K562 (cell line): ENCODE results near the gene PTGR2. TPM values are rescaled to one million over a fixed set of nuclear protein-coding genes. Genes with fewer than 3 reads are reported as not detected.

ENCODE experiments used
- ATAC-seq: fragments of 200-7000 bp; cut with Tn5 transposase; 3 replicates; pipeline ENCODE4 v1.9.1; 2020; ENCODE audit warnings: moderate library complexity
- BruUV-seq: library from RNA; stranded (reverse); fragments of 400-500 nt; replicated peaks from 2 replicates; lab custom pipeline; 2021; lab: Mats Ljungman, UMichigan
- CTCF ChIA-PET: fragments of 300-600 bp; formaldehyde crosslinking; extraction: SDS; loops from one replicate; lab custom pipeline; 2021; ENCODE audit warnings: low intra/inter-chr PET ratio; lab: Yijun Ruan, JAX
- POLR2A ChIA-PET: fragments of 300-600, 350-650 bp; sonication (Branson Sonifier 250); formaldehyde crosslinking; extraction: SDS; loops from one replicate; lab custom pipeline; 2021; ENCODE audit warnings: antibody characterized with exemption, inconsistent platforms; lab: Yijun Ruan, JAX
- DNase-seq, 4 experiments: peaks; one replicate each; pipeline versions ENCODE4 v3.0.0 to v3.0.0-alpha.2; 2011 to 2018; ENCODE audit warnings: low spot score in 3 of 4, mixed read lengths in 3 of 4; ENCODE audit errors: extremely low read depth in 1 of 4
- FAIRE-seq: peaks from 2 replicates; lab custom pipeline; 2011; peaks lifted over from hg19 to GRCh38; lab: Jason Lieb, UNC
- H2AFZ ChIP-seq: 2 replicates; pipeline ENCODE4 v1.6.0; 2011; ENCODE audit warnings: low read depth, low read length, control low read depth, inconsistent platforms
- H3K27ac ChIP-seq: fragments of 200-600 bp; 3 replicates; pipeline ENCODE4 v1.8.0; 2011; ENCODE audit warnings: low read depth, mild to moderate bottlenecking, control low read depth, inconsistent platforms, low read length, moderate library complexity, mixed read lengths; ENCODE audit errors: extremely low read depth
- H3K27me3 ChIP-seq, 2 experiments: fragments of 300-600 bp in 1 of 2; 2 replicates in 1 of 2; 3 replicates in 1 of 2; pipeline versions ENCODE4 v1.6.0 to v1.8.0; 2011; ENCODE audit warnings: inconsistent platforms in 2 of 2, low read length in 2 of 2, mild to moderate bottlenecking in 1 of 2, mixed read lengths in 1 of 2, moderate library complexity in 1 of 2; ENCODE audit not compliant: control insufficient read depth in 2 of 2, insufficient read depth in 2 of 2
- H3K36me3 ChIP-seq: fragments of 300-600 bp; 3 replicates; pipeline ENCODE4 v1.8.0; 2011; ENCODE audit warnings: mild to moderate bottlenecking, low read length, inconsistent platforms; ENCODE audit not compliant: control insufficient read depth, insufficient read depth
- H3K4me1 ChIP-seq, 2 experiments: fragments of 200-600 bp in 1 of 2; replicated peaks in 1 of 2; 2 replicates in 1 of 2; 3 replicates in 1 of 2; pipeline versions ENCODE4 v1.5.1 to v1.8.0; 2011; ENCODE audit warnings: inconsistent platforms in 2 of 2, low read length in 2 of 2, mild to moderate bottlenecking in 1 of 2, mixed read lengths in 1 of 2, moderate library complexity in 1 of 2; ENCODE audit not compliant: control insufficient read depth in 2 of 2, insufficient read depth in 2 of 2
- H3K4me2 ChIP-seq: 2 replicates; pipeline ENCODE4 v1.6.1; 2011; ENCODE audit warnings: low read length, control low read depth, inconsistent platforms, mixed read lengths; ENCODE audit not compliant: insufficient read depth
- H3K4me3 ChIP-seq: fragments of 200-600 bp; sonication (generic), shearing (Covaris generic); 2 replicates; pipeline ENCODE4 v1.5.1; 2016; ENCODE audit warnings: control low read depth, inconsistent platforms
- H3K79me2 ChIP-seq: fragments of 200-600 bp; 3 replicates; pipeline ENCODE4 v1.8.0; 2011; ENCODE audit warnings: low read length, inconsistent platforms; ENCODE audit not compliant: control insufficient read depth, insufficient read depth
- H3K9ac ChIP-seq, 2 experiments: 2 replicates each; pipeline versions ENCODE4 v1.6.0 to v1.6.1; 2011; ENCODE audit warnings: low read depth in 2 of 2, low read length in 2 of 2, control low read depth in 1 of 2, inconsistent platforms in 1 of 2, mild to moderate bottlenecking in 1 of 2, mixed read lengths in 1 of 2; ENCODE audit not compliant: insufficient read depth in 1 of 2
- H3K9me1 ChIP-seq: one replicate; pipeline ENCODE4 v1.6.0; 2011; ENCODE audit warnings: inconsistent platforms, mild to moderate bottlenecking, low read length, moderate library complexity; ENCODE audit not compliant: control insufficient read depth, insufficient read depth
- H3K9me3 ChIP-seq: replicated peaks from 2 replicates; pipeline ENCODE4 v1.5.1; 2011; ENCODE audit warnings: low read depth, low read length, inconsistent platforms; ENCODE audit not compliant: control insufficient read depth, insufficient read depth
- H4K20me1 ChIP-seq: replicated peaks from 2 replicates; pipeline ENCODE4 v1.6.1; 2011; ENCODE audit warnings: low read length, inconsistent platforms, mixed read lengths; ENCODE audit not compliant: control insufficient read depth, insufficient read depth
- CBX8 ChIP-seq: fragments of 200-600 bp; sonication (generic); IDR thresholded peaks from 2 replicates; pipeline ENCODE4 v1.6.1; 2012; ENCODE audit warnings: borderline replicate concordance, mixed run types, low read depth, mild to moderate bottlenecking, moderate library complexity, mixed read lengths, low read length, control low read depth, inconsistent platforms; ENCODE audit not compliant: poor library complexity, severe bottlenecking; ENCODE audit errors: extremely low read depth
- CEBPZ ChIP-seq: fragments of 150-350 bp; IDR thresholded peaks from 2 replicates; pipeline ENCODE4 v1.6.1; 2014; ENCODE audit warnings: low read depth, mild to moderate bottlenecking, low read length, borderline replicate concordance
- CREB1 ChIP-seq, 2 experiments: sonication (generic) in 1 of 2; formaldehyde crosslinking in 1 of 2; IDR thresholded peaks; 2 replicates each; pipeline versions ENCODE4 v1.6.1 to v1.8.0; 2012 to 2022; ENCODE audit warnings: inconsistent platforms in 1 of 2, mild to moderate bottlenecking in 1 of 2, missing genetic modification reagents in 1 of 2, moderate library complexity in 1 of 2
- CTBP1 ChIP-seq: fragments of 450-650 bp; IDR thresholded peaks from 2 replicates; pipeline ENCODE4 v1.6.1; 2016; ENCODE audit warnings: borderline replicate concordance
- DPF2 ChIP-seq: fragments of 450-650 bp; IDR thresholded peaks from 2 replicates; pipeline ENCODE4 v1.6.1; 2016
- E2F6 ChIP-seq, 2 experiments: IDR thresholded peaks; 2 replicates each; pipeline ENCODE4 v1.6.1; 2011; ENCODE audit warnings: borderline replicate concordance in 1 of 2, control low read depth in 1 of 2, low read depth in 1 of 2, low read length in 1 of 2, mild to moderate bottlenecking in 1 of 2, mixed read lengths in 1 of 2, moderate library complexity in 1 of 2; ENCODE audit not compliant: insufficient read depth in 1 of 2, insufficient read length in 1 of 2, poor library complexity in 1 of 2, severe bottlenecking in 1 of 2; ENCODE audit errors: extremely low read depth in 1 of 2
- GTF2F1 ChIP-seq: IDR thresholded peaks from 2 replicates; pipeline ENCODE4 v1.6.1; 2011; ENCODE audit warnings: low read depth, low read length, improper control_type of control experiment
- JUND ChIP-seq, 2 experiments: IDR thresholded peaks; 2 replicates in 1 of 2; 3 replicates in 1 of 2; pipeline ENCODE4 v1.6.1; 2011; ENCODE audit warnings: borderline replicate concordance in 2 of 2, low read depth in 2 of 2, low read length in 2 of 2, improper control_type of control experiment in 1 of 2, missing biosample characterization in 1 of 2, missing genetic modification characterization in 1 of 2, missing genetic modification reagents in 1 of 2
- LARP7 ChIP-seq: fragments of 450-650 bp; IDR thresholded peaks from 2 replicates; pipeline ENCODE4 v1.6.1; 2016
- SNIP1 ChIP-seq: fragments of 450-650 bp; IDR thresholded peaks from 2 replicates; pipeline ENCODE4 v1.7.1; 2017; ENCODE audit warnings: low read depth, mild to moderate bottlenecking
- ZNF696 ChIP-seq: fragments of 250-450 bp; sonication (Bioruptor Pico); conservative IDR thresholded peaks from 2 replicates; pipeline ENCODE4 v1.4.0; 2020; ENCODE audit warnings: mild to moderate bottlenecking, moderate library complexity
- WGBS: fragments of 100-300 bp; shearing (Covaris generic); methylation state at CpG from one replicate; pipeline ENCODE4 v1.1.6; 2016; ENCODE audit warnings: low coverage, mixed read lengths; ENCODE audit not compliant: insufficient coverage; ENCODE audit errors: missing lambda C conversion rate; 5-methylcytosine and 5-hydroxymethylcytosine counted together
- in situ Hi-C: fragments of 300-500 bp; cut with MboI; formaldehyde crosslinking; loops from 4 replicates; pipeline ENCODE4 v1.15.0; 2018; ENCODE audit warnings: inconsistent platforms, mixed read lengths
- intact Hi-C: fragments of 100-400 bp; cut with micrococcal nuclease; formaldehyde crosslinking; loops from 2 replicates; pipeline ENCODE4 v1.14.2; 2022
- polyA plus RNA-seq, 8 experiments: library from polyadenylated mRNA; depleted of rRNA in 4 of 8; stranded (reverse) in 5 of 8; unstranded in 3 of 8; fragments of >200 nt; fragmentation: Nextera tagmentation in 2 of 8; fragmentation: Illumina TruSeq in 1 of 8; extraction: Ambion mirVana in 2 of 8; extraction: Trizol in 1 of 8; gene quantifications; 2 replicates each; pipeline versions ENCODE4 v1.2.1 to v1.2.3, GENCODE V29; 2011 to 2014; ENCODE audit warnings: inconsistent platforms in 1 of 8, missing spikeins in 1 of 8
- total RNA-seq, 7 experiments: library from RNA; depleted of rRNA in 6 of 7; stranded (reverse); fragments of >200 nt in 6 of 7; fragmentation: Illumina TruSeq in 2 of 7; extraction: Trizol in 2 of 7; gene quantifications; 2 replicates each; pipeline versions ENCODE4 v1.2.1 to v1.2.3, GENCODE V29; 2011 to 2021; ENCODE audit warnings: low replicate concordance in 1 of 7

Gene PTGR2
- total and polyA plus RNA-seq, 9 of the 15 experiments (the other 6 are each of a cell fraction or from before 2014, with no cell fraction given), result 7.4 to 23.0 (median 13.0) TPM

- Histone ChIP-seq H3K27me3 (no peaks in the 10 kb centered on the region), H3K79me2 (no peaks in the 10 kb centered on the region), H3K9me1 (no peaks in the 10 kb centered on the region), H3K4me1 (no peaks in the 10 kb centered on the region), H3K9ac (no peak overlapping the region), H2AFZ (no peak overlapping the region), H3K4me3 (no peak overlapping the region), H4K20me1 (no peaks in the 10 kb centered on the region), H3K36me3 (peaks cover 73% of the 10 kb centered on the region), H3K4me2 (no peak overlapping the region), H3K27ac (no peak overlapping the region), H3K9me3 (no peaks in the 10 kb centered on the region)
- ChIA-PET CTCF (no interaction called here), POLR2A (interaction anchor here (0.6 to 1.6 kb wide), 2 partner anchors 14 to 120 kb away, joined by 3 to 4 read pairs; no protein-coding TSS in a partner anchor)
- DNase-seq (no peak), FAIRE-seq (no peak), ATAC-seq (no peak)
- in situ Hi-C loops, result no loop called here
- TF ChIP-seq SNIP1 (no peak), GTF2F1 (no peak), CBX8 (no peak), CEBPZ (no peak), ZNF696 (CRISPR knock-in tag) (no peak), LARP7 (no peak), JUND (IDR thresholded peaks at IDR 0.05; ENCODE audit: borderline replicate concordance, low read depth, low read length) (no peak), JUND (tag; IDR thresholded peaks at IDR 0.05; ENCODE audit: borderline replicate concordance, low read depth, low read length) (no peak), CREB1 (IDR thresholded peaks at IDR 0.05) (no peak), CREB1 (CRISPR knock-in tag; IDR thresholded peaks at IDR 0.05) (no peak), E2F6 (IDR thresholded peaks at IDR 0.05; ENCODE audit: borderline replicate concordance in 1 of 2, extremely low read depth in 1 of 2, insufficient read depth in 1 of 2, insufficient read length in 1 of 2, low read depth in 1 of 2, low read length in 1 of 2, poor library complexity in 1 of 2, severe bottlenecking in 1 of 2) (no peak), CTBP1 (no peak), DPF2 (no peak)
- BruUV-seq, result no TSS peak
- intact Hi-C loops, result no loop called here
- 67% methylated on average over 3 of the region's 3 CpGs for WGBS
Observed at GRCh38 chr14:73903028-73903427, 51.4 kb downstream of the PTGR2 start.
